Activated CD4-positive, alpha-beta T cell treated with anti-CD3 and anti-CD28 coated beads, Interleukin-2, amount 50 U/mL, for 48 hours (primary cell): Measurements from ENCODE around the gene SPATA7.
A peak's percentile ranks its signal among the peaks of the same experiment; 100 is the strongest.
"Not testable (repeated sequence)": the region's sequence is repeated elsewhere in the genome, so short reads cannot be mapped to it uniquely, and the experiment has no call there.

ENCODE experiments used
- DNase-seq, 2 experiments: peaks; one replicate each; pipeline ENCODE4 v3.0.0-alpha.2; 2020

Gene SPATA7, protein sequence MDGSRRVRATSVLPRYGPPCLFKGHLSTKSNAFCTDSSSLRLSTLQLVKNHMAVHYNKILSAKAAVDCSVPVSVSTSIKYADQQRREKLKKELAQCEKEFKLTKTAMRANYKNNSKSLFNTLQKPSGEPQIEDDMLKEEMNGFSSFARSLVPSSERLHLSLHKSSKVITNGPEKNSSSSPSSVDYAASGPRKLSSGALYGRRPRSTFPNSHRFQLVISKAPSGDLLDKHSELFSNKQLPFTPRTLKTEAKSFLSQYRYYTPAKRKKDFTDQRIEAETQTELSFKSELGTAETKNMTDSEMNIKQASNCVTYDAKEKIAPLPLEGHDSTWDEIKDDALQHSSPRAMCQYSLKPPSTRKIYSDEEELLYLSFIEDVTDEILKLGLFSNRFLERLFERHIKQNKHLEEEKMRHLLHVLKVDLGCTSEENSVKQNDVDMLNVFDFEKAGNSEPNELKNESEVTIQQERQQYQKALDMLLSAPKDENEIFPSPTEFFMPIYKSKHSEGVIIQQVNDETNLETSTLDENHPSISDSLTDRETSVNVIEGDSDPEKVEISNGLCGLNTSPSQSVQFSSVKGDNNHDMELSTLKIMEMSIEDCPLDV

GRCh38 chr14:88385212-88386101 is at the start of gene SPATA7:
TSS of gene SPATA7 (plus strand) at chr14:88385657. CDS start at chr14:88385819, 162 bp downstream.
- peak; percentile 90 to 92 for DNase-seq

GRCh38 chr14:88340357-88340756 is 45.1 kb upstream of the SPATA7 start:
- no peak for DNase-seq

- no peak for DNase-seq
These were observed 42.5 kb upstream of the SPATA7 start for GRCh38 chr14:88342980-88343379.

DNA sequence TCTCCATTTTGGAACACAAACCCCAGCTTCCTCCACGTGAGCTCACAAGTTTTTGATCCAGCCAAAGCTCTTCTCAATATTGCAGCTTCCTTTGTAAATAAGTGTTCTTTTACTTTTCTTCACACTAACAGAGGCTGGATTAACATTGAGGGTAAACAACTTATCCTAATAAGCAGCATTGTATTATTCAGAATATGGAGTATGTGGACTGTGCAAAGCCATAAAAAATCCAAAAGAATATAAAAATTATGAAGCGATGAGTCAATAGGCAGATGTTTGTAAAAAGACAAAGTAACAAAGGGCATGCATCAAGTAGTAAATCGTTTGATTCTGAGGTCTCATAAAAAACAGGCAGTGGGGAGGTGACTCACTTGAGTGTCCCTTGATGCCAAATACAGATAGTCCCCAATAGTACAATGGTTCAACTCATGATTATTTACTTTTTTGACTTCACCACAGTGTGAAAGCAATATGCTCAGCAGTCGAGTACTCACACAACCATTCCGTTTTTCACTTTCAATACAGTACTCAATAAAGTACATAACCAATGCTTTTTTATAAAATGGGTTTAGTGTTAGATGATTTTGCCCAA is 39.3 kb upstream of the SPATA7 start:
- DNase-seq: no peak

DNA sequence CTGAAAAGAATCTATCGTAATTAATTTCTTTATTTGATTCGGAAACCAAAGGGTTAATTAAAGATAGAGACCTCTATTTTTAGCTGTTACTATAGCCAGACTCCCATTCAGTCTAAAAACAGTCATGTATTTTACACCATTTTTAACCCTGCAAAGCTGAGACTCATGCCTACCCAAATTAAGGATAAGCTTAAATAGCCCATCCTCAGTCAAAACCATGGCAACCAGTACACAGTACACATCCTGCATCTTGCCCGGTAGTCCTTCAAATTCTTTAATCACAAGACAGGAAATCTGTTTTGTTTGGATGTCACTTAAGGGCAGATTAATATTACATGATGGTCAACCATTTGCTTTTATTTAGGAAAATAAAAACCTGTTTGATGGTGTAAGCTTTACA is 36.9 kb upstream of the SPATA7 start:
- no peak for DNase-seq

GRCh38 chr14:88351966-88352691 is 33.3 kb upstream of the SPATA7 start:
- no peak for DNase-seq

DNA sequence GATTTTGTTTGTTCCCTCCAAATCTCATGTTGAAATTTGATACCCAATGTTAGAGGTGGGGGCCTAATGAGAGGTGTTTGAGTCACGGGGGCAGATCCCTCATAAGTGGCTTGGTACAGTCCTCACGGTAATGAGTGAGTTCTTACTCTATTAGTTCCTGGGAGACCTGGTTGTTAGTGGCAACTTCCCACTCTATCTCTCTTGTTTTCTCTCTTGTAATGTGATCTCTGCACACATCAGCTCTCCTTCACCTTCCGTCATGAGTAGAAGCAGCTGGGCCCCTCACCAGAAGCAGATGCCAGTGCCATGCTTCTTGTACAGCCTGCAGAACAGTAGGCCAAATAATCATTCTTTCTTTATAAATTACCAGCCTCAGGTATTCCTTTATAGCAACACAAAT is 32.8 kb upstream of the SPATA7 start:
- no peak for DNase-seq

- DNase-seq: no peak
These were observed 31.1 kb upstream of the SPATA7 start for GRCh38 chr14:88354358-88354757.

- no peak for DNase-seq
These were observed 26.0 kb upstream of the SPATA7 start for GRCh38 chr14:88359500-88359899.

DNA sequence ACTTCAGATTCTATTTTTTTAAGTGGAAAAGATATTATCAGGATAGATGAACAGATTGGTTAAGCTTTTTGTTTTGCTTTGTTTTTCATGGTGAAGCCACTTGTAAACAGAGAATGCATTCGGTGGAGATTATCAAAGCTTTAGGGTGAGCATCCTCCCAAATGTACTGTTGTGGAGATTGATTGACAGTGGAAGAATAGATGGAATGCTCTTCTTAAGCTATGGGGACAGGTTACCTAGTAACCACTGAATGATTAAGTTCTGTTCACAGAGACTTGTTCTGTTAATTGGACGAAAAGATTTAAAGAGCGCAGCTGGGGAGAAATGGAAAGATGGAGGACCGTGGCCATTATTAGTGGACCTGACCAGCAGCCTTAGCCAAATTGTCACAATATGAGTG is 21.8 kb upstream of the SPATA7 start:
- no peak for DNase-seq

- DNase-seq: no peak
These were observed 20.6 kb upstream of the SPATA7 start for GRCh38 chr14:88364710-88365413.

GRCh38 chr14:88369496-88369895 is 16.0 kb upstream of the SPATA7 start:
- DNase-seq: no peak

- no peak for DNase-seq
These were observed 5.6 kb upstream of the SPATA7 start for GRCh38 chr14:88379706-88380343.

- no peak for DNase-seq
These were observed 5.1 kb upstream of the SPATA7 start for GRCh38 chr14:88380405-88380804.

- DNase-seq: not testable (repeated sequence)
These were observed 3.8 kb upstream of the SPATA7 start for GRCh38 chr14:88381634-88382033.

DNA sequence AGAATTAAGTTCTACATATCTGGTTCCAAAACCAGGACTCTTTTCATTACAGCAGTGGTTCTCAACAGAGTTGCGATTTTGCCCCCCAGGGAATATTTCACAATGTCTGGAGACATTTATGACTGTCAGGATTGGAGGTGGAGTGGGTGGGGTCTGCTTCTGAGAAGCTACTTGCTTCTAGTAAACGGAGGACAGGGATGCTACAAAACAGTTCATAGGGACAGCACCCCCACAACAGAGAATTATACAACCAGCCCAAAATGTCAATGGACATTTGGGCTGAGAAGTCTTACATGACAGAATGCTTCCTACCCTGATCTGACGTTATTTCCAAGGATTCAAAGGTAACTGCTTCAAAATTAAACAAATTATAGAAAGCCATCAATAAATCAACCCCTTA is 739 bp upstream of the SPATA7 start:
- no peak for DNase-seq

DNA sequence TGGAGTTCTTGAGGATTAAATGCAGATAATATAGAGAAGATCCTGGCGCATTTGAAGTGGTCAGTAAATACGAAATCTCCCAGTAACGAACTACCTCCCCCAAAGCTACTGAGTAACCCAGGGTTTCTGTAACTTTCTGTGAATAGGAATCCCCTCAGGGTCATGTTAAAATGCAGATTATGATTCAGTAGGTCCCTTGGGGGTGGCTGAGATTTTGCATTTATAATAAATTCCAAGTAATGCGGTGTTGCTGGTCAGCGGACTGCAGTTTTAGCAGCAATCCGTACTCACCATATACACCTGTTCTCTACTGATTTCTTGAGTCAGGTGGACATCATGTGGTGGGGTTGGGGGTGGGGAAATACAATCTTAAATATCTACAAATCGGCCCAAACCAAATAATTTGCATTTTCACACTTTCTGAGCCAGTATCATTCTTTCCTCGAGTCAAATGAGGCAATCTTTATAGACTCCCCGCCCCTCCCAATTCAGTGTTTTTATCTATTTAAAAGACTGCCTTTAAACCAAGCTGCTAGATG is 868 bp downstream of the SPATA7 start:
- no peak for DNase-seq

GRCh38 chr14:88388741-88389282 is 3.4 kb downstream of the SPATA7 start:
- no peak for DNase-seq

GRCh38 chr14:88392609-88393008 is 7.2 kb downstream of the SPATA7 start:
- DNase-seq: no peak

DNA sequence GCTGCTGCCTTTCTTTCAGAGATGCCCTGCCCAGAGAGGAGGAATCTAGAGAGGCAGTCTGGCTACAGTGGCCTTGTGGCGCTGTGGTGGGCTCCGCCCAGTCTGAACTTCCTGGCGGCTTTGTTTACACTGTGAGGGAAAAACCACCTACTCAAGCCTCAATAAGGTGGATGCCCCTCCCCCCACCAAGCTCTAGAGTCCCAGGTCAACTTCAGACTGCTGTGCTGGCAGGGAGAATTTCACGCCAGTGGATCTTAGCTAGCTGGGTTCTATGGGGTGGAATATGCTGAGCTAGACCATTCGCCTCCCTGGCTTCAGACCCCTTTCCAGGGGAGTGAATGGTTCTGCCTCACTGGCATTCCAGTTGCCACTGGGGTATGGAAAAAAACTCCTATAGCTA is 25.6 kb downstream of the SPATA7 start:
- DNase-seq: no peak

GRCh38 chr14:88417594-88417993 is 32.1 kb downstream of the SPATA7 start:
- DNase-seq: no peak
